Measurements from ENCODE around the gene GMPPA. TPM values are rescaled to one million over a fixed set of nuclear protein-coding genes. Genes with fewer than 3 reads are reported as not detected.
A peak's percentile ranks its signal among the peaks of the same experiment; 100 is the strongest.

The GMPPA gene
- polyA plus RNA-seq (ENCODE audit: insufficient read length in 10 of 10): 10 to 100 TPM; 21.7 to 29.9 (median 24.9) TPM
- long read RNA-seq, donor 1, partial matches to known transcripts: 0 of 8 reads
- long read RNA-seq, donor 1, other reads (novel, unspliced or antisense): 0 of 8 reads
- long read RNA-seq, donor 2, partial matches to known transcripts: 0 of 6 reads
- long read RNA-seq, donor 2, other reads (novel, unspliced or antisense): 0 of 6 reads
- long read RNA-seq, donor 3: 0 reads
- long read RNA-seq, donor 4, partial matches to known transcripts: 0 of 3 reads
- long read RNA-seq, donor 4, other reads (novel, unspliced or antisense): 0 of 3 reads
- long read RNA-seq, donor 5, partial matches to known transcripts: 0 of 5 reads
- long read RNA-seq, donor 5, other reads (novel, unspliced or antisense): 0 of 5 reads
- long read RNA-seq, donor 6, partial matches to known transcripts: 0 of 4 reads
- long read RNA-seq, donor 6, other reads (novel, unspliced or antisense): 0 of 4 reads
- long read RNA-seq, donor 7, partial matches to known transcripts: 0 of 3 reads
- long read RNA-seq, donor 7, other reads (novel, unspliced or antisense): 0 of 3 reads
- long read RNA-seq, donor 8, partial matches to known transcripts: 0 of 1 reads
- long read RNA-seq, donor 8, other reads (novel, unspliced or antisense): 0 of 1 reads
- long read RNA-seq, donor 9, partial matches to known transcripts: 0 of 1 reads
- long read RNA-seq, donor 9, other reads (novel, unspliced or antisense): 0 of 1 reads

DNA sequence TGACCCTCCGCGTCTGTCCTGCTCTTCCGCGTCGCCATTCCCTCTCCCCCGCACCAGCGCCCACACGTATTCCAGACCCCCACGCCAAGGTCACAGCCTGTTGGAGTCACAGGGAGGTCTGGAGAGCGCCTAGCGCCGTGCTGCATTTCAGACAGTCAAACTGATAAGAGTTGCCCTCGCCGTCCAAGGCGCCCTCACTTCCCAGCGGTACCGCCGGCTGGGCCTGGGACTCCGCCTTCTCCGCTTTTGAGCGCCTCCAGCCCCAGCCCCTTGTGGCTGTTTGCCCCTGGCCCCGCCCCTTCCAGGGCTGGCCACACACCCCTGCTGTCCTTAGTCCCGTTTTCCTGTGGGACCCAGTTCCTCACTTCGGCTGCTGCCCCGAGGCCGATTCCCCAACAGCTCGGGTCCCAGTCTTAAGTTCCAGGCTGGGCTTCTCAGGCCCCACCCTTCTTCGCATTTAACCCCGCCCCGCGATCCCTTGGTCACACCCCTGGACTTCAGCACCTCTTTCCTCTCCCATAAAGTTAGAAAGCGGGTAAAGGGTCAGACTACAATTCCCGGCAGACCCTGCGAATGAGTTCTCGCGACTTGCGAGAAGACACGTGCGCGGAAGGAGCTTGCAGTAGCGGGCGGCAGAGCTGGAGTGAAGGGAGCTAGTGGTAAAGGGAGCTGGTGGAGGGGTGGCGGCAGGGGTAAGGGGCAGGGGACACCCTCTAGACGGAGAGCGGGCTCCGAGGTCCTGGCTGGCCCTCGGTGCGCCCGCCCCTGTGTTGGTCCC lies at the start of gene GMPPA:
TSS of gene GMPPA (plus strand) at position 612 of the 778 bp plus-strand sequence. CDS start 1,085 bp downstream, outside the sequence.
- peak; percentile 99 for DNase-seq

DNA sequence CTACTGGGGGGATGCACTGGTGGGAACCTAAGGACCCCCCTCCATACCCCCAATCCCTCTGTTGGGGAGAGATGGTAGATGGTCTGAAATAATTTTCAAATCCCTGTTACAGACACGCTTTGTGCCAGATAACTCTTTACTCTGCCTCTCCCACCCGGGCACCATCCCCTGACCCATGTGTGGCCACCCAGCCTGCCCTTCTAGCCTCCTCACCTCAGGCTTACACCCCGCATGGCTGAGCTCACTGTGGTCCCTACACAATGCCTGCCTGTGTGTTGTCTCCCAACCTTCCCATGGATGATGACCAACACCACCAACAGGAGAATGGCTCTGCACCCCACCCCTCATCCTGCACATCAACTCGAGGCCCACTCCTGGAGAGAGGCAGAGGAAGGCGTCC lies 49.1 kb upstream of the GMPPA start:
- DNase-seq: no peak

DNA sequence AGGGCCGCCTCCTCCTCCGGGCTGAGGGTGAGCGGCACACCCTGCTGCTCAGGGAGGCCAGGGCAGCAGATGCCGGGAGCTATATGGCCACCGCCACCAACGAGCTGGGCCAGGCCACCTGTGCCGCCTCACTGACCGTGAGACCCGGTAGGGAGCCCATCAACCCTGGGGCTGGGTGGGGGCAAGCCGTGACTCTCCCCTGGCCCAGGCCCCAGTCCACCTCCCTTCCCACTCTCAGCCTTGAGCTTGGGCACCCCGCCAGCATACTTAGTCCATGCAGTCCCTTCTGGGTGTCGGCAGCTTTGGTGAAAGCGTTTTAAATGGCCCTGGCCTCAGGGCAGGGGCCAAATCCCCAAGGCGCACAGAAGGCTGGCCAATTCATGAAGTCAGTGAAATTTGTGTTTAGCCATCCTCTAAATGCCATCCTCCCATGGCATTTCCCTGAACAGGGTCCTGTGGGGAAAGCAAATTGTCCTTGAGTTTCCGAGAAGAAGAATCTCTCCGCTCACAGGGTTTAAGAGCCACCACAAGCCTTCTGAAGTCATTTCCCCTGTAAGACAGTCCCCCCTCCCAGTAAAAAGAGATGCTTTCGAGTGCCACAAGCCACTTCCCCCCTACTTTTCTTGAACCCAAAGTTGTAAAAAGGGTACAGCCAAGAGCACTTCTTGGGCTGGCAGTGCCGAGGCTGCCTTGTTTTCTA lies 46.9 kb upstream of the GMPPA start:
- peak in 1 of 3 donors; percentile 40 for DNase-seq

DNA sequence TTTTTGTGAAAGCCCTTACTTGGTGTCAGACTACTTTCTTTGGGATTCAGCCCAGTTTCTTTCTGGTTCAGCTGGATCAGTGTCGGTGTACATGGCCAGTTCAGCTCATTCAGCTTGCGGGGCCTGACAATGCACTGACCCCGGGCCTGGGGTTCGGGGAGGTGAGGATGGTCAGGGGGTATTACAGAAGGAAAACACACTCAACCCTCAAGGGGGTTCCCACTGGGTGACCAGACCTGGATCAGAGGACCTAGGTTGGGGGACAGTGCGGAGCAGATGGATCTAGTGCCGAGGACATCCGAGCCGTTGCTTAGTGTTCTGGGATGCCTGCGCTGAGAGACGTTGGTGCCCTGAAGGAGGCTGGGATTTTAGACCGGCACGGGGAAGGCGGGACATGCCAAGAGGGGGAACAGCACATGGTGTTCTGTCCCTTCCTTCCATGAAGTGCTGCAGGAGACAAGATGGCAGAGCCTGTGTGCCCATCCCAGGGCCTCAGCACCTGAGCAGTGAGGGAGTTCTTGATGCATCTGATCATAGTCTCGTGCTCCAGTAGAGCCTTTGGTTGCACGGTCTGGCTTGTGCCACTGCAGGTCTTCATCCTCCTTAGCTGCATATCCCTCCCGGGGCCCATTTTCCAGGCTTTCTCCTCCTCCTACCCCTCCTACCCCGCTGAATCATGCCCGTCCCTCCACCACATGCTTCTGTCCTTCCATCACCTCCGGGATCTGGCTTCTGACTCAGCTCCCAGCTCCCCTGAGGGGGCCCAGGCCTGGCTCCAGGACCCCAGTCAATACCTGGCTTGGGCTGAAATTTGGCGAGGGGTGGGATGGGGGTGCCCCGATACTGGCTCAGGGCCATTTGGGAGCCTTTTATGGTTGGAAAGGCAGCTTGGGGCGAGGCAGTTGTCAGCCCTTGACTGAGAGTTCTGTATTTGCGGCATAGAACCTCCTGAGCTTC lies 46.1 kb upstream of the GMPPA start:
- DNase-seq: peak in 2 of 3 donors; percentile 68 to 97

DNA sequence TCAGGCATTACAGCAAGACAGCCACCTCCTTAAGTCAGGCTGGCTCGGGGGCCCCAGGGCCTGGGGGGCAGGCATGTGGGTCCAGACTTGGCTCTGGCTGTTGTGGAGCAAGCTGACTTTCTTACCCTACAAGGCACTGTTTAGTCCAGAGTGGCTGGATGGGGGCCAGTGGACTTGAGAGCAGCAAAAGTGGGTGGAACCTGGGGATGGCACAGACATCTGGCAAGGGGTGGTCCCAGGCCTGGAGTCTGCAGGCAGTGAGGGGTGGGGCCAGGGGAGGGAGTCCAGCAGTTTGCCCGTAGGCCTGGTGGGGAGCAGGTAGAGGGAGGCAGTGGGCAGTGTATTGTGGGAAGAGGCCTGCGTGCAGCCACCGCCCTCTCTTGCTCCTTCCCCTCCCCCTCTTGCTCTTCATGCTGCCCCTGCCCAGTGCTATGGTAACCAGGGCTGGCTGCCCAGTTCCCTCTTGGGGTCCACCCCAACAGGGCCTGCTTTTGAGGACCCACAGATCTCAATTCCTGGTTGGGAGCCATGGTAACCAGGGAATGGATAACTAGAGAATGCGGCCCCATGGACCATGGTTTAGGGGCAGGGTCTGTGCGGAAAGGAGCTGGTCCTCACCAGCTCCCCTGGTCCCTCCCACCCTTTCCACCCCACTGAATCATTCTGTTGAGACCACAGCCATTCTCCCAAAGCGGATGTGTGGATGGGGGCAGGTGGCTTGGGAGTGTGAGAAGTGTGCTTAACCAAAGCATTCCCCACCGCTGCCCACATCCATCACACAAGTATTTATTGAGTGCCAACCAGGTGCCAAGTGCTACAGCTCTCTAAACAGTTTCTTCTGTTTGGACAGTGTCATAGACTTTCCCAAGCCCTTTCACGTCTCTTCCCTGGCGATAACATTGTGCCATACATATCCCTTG lies 44.8 kb upstream of the GMPPA start:
- peak in 2 of 3 donors; percentile 67 to 87 for DNase-seq

DNA sequence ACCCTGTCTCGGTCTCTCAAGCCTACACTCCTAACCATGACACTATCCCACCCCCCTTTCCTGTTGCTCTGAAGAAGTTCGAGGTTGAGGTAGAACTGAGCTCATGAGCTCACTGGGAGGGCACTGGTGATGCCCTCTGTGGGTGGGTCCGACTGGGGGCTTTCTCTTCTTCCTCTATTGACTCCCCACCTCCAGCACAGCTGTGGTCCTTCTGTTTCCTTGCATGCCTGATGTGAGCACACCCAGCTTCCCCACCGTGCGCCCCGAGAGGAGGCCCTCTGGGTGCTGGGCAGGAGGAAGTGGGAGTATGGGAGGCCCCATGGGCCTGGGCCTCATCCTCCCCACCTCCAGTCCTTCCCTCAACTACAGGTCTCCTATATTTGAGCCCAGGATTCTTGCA lies 43.1 kb upstream of the GMPPA start:
- DNase-seq: no peak

DNA sequence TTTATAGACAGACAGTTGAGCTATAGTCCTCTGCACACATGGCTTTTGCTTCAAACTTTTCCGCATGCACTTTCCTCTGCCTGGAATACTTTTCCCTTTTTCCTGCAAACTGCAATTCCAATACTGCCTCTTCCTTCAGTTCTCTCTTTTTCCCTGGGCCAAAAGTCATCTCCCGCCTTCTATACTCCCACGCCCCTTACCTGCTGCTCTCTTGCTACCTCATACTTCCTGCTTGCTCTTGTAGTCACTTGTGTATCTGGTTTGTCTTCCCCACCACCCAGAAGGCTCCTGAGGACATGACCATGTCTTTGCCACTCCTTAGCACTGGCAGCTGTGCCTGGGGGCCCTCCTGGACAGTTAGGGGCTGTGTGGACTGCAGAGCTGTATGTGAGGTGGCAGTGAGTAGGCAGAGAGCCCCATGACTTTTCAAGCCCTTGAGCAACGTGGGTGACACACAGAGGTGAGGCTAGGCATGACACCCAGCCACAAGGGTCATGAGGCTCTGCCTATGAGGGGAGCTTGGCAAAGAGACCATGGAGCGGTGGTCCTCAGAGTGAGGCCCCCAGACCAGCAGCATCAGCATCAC lies 40.8 kb upstream of the GMPPA start:
- no peak for DNase-seq

DNA sequence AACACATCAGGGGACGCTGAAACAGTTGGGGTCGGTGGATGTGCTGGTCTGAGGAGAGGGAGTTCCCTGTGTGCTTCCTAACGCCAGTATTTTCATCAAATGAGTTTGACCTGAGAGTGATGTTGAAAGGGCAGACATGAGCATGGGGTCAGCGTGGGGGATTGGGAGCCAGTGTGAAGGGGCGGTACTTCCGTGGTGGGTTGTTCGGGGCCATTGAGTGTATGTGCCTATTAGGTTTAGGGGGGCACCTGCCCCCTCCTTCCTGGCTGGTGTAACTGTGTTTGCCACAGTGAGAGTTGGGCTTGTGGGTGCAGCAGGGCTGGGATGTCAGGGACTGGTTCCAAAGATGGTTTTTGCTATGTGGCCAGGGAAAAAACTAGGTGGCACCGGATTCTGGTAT lies 39.7 kb upstream of the GMPPA start:
- no peak for DNase-seq

DNA sequence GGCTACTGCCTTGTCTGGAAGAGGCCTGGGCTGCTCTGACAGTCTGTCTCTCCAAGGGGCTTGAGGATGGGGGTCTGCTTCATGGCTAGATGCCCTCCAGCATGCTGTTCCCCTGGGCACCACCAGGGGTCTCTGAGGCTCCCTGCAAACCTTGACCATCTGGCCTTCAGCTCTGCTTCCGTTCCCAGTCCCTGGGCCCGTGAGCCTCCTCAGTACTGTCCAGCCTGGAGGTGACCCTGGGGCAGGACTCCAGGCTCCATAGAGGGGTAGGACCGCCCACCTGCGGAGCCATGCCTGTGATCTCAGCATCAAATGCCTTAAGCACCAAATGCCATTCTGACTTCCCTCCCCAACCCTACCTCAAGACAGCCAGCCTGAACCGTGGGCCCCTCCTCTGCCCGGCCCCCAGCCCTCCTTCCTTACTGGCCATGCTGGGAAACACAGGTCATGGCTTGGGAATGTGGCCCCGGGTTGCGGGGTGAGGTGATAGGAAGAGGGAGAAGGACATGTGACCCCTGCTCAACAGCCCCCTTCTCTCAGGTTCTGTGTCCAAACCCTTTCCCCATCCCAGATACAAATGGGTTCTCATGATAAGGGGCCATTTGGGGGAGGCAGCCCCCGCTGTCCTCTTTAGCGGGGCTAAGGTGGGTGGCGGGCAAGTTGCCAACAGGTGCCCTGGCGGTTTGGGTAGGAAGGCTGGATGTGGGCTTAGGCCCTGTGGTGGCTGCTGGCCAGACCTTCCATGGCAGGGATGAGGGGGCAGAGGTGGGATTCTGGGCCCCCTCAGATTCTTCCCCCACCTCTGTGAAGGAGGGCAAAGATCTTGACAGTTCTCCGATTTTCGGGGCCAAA lies 39.0 kb upstream of the GMPPA start:
- DNase-seq: peak in 1 of 3 donors; percentile 73

DNA sequence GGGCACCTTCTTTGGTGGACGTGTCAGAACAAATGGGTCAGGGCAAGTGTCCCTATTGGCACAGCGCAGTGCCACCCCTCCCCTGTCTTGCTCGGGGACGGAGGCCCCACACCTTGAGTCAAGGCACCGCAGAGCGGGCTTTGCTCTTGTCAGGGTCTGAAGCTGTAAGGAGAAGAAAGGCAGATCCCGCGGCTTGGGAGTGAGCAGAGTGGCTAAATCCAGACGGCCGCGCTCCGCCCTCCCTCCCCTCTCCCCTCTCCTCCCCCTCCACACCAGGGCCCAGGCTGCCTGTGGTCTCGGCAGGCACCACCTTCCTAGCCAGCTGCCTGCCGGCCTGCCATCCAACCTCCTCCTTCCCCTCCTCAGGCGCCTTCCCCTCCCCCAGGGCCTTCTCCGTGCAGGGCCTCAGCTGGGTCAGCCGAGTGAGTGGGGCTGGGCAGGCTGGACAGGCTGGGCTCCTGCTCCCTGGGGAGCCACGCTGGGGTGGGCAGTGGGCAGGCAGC lies 38.2 kb upstream of the GMPPA start:
- DNase-seq: peak; percentile 54 to 74 (median 72)

DNA sequence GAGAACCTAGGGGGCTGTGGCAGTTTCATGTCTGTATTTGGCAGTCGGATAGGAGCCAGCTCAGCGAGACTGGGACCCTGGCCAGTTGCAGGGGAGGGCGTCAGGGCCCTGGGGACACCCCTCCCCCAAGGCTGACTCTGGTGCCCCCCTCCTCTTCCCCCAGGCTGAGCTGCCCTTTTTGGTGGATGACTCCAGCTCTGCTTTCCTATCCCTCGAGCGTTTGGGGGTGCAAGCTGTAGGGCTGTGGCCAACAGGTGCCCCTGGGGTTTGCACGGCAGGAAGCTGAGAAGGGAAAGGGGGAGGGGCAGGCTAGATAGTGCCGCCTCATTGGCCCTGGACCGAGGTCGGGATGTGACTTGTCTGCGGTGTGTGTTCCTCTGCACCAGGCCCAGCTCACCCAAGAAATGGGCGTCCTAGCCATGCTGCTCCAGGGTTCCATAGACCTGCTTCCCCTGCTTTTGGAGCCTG lies 37.6 kb upstream of the GMPPA start:
- DNase-seq: no peak

DNA sequence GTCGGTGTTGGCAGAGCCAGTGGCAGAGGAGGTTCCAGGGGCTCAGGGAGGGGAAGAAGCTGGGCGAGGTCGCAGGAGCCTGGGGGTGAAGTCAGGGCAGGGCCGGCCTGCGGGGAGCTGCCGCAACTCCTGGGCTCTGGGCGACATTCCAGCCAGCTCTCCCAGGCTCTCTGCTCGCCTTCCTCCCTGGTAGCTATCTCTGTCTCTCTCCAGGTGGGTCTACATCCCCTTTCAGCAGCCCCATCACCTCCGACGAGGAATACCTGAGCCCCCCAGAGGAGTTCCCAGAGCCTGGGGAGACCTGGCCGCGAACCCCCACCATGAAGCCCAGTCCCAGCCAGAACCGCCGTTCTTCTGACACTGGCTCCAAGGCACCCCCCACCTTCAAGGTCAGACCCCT lies 37.0 kb upstream of the GMPPA start:
- no peak for DNase-seq

DNA sequence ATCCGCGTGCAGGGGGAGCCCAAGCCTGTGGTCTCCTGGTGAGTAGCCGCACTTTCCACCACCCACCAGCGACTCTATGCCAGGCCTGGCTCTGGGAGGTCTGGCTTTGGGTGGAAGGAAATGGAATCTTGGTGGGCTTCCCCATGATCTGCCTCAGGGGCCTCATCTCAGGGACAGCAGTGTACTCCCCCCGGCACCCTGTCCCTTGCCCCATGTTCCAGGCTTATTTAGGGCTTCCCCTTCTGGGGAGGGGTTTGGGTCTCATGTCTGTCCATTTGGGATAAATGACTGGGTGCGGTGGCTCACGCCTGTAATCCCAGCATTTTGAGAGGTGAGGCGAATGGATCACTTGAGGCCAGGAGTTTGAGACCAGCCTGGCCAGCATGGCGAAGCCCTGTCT lies 36.3 kb upstream of the GMPPA start:
- DNase-seq: no peak

DNA sequence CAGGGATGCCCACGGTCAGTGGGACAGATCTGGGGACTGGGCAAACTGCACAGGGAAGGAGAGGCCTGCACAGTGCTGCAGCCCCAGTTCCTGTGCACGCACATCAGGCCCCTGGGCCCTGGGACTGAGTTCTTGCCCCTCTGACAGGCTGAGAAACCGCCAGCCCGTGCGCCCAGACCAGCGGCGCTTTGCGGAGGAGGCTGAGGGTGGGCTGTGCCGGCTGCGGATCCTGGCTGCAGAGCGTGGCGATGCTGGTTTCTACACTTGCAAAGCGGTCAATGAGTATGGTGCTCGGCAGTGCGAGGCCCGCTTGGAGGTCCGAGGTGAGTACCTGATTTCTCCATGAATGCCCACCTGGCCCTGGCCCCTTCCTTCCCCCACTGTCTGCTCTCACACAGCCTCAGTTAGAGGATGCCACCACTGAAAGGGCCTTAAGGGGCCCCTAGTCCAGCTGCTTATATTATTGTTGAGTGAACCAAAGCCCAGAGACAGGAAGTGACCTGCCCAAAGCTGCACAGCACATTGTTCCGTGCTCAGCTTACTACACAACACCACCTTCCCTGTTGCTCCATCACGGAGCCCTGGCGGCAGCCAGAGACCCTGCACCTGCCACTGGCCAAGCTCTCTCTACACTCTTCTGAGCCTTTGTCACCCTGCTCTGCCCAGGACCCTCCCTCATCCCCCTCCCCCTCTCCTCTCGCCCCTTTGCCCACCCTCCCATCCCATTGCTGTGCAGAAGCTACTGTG lies 34.2 kb upstream of the GMPPA start:
- no peak for DNase-seq

DNA sequence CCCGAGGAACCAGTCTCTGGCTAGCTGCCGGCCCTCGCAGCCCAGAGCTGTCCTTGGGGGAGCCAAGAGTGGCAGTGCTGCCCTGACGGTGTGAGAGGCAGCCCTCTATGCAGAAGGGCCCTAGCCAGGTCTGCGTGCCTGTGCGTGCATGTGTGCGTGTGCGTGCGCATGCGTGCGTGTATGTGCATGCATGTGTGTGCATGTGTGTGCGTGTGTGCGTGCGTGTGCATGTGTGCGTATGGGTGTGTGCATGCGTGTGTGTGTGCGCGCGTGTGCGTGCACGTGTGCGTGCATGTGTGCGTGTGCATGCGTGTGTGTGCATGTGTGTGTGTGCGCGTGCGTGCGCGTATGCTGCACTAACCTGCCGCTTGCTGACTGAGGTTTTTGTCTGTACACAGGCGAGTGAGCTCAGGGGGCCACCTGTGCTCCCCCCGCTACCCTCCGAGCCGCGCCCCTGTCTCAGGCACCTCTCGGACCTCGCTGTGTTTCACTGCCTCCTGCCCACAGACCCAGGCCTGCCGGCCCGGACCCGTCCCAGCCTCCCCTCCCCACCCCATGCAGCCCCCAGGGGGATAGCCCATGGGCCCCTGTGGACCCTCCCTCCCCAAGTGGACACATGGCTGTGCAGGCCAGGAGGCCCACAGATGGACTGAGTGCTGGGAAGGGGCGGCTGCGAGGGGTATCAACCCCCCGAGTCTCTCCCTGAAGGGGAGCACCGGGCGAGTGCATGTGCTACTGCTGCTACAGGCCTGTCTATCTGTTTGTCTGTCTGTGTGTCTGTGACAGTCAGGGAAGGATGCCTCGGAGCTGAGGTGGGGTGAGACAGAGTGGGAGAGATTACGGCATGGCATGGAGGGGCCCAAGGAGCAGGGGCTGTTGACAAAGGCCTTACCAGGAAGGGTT lies 32.8 kb upstream of the GMPPA start:
- DNase-seq: no peak

Measured in muscle of back (tissue), 13 donors.